SIG-M5 treated with dmso at 0.1 percent for 504 hours (cell line): Measurements from ENCODE around the gene FNDC8.
"Not testable (repeated sequence)": the region's sequence is repeated elsewhere in the genome, so short reads cannot be mapped to it uniquely, and the experiment has no call there.

ENCODE experiments used
- DNase-seq: peaks from one replicate; lab custom pipeline; 2025; ENCODE audit not compliant: unreplicated experiment; lab: John Stamatoyannopoulos, UW

The FNDC8 gene

DNA sequence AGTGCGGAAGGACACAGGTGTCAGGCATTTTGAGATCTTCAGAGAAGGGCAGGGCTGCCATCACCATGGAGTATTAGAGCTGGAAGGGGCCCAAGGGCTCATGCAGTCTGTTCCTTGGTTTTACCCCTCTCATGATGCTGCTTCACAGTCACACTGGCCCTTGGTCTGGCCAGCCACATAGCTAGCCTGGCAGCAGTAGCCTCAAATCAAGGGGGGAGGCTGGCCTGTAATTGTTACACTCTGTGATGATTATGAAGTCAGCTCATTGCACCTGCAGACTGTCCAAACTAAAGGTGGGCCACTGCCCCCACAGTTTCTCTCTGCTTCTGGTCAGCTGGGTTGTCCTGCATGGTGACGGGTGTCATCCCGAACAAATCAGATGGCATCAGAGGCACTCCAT lies at the start of gene FNDC8:
Gene FNDC8, plus strand, starts transcription at position 301 of the 400 bp plus-strand sequence. Its CDS starts 79 bp downstream, at position 380.
- DNase-seq = no peak

DNA sequence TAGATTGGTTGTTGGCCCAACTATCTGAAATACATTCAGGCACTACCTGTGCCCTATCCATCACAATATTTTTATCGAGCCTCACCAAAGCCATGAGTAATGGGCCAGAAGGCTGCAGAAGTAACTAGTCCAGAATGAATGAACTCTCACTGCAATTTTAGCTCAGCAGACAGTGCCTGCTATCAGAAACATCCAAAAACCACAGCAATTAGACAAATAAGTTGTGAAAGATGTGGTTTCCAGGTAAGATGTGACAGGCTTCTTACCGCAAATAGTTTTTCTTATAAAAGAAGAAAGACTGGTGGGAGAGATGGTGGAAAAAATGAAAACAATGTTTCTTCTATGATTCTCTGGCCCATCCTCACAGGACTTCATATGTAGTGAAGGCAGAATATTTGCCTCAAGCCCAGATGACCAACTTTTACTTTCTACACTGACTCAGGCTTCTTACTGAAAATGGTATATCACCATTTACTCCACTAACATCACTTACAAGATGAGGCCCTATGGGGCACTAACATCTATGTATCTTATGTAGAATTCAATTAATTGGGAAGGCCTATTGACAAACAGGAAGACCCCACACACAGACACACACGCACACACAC lies 48.1 kb upstream of the FNDC8 start:
- no peak for DNase-seq

DNA sequence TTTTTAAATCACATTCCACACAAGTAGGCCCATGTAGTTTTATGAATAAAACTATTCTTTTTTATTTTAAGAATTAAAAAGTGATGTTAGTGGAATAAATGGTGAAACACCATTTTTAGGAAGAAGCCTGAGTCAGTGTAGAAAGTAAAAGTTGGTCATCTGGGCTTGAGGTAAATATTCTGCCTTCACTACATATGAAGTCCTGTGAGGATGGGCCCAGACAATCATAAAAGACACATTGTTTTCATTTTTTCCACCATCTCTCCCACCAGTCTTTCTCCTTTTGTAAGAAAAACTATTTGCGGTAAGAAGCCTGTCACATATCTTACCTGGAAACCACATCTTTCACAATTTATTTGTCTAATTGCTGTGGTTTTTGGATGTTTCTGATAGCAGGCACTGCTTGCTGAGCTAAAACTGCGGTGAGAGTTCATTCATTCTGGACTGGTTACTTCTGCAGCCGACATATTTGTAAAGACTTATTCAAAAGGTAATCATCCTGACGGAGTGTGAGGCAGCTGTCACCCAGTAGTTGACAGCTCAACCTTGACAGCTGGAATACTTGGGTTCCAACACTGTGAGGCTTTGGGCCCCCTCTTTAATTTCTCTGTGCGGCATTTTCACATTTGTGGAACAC lies 47.3 kb upstream of the FNDC8 start:
- DNase-seq = no peak

DNA sequence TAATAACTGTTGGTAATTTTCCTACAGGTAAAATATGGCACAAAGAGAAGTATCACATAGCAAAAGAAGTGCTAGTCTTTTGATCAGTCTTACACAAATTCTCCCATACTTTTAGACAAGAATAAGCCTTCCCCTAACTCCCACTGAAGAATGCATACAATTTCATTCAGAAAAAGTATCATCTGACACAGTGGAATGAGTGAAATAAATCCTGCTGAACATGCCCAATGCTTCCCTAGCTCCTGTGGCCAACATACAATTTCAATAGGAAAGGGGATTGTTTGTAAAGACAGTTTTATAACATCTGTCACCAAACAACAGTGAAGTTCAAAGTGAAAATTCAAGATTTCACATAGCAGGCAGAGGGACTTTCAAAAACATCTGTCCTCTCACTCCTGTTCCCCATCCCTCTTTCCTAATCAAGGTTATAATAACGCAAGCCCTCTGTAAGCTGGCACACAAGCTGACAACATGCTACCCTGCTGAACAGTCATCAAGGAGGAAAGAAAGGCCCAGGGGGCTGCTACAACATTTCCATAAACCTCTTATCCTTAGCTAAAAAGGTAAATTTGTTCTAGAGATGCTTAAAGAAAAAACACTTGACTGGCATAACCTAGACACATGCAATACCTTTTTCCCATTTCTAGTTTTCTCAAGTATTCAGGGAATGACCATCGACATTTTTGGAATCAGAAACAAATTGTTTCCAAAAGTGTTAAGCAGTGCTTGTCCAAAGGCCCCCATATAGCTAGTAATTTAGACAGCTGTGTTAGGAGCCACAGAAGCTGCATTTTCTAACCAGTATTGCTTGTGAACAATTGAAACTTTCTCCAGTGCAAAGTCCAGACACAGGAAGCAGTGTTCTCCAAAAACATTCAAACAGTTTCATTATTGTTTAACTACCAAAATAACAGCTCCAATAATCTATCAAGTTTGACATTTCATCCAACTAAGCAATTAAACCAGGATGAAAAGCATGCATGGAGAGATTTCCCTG lies 46.4 kb upstream of the FNDC8 start:
- DNase-seq = no peak

DNA sequence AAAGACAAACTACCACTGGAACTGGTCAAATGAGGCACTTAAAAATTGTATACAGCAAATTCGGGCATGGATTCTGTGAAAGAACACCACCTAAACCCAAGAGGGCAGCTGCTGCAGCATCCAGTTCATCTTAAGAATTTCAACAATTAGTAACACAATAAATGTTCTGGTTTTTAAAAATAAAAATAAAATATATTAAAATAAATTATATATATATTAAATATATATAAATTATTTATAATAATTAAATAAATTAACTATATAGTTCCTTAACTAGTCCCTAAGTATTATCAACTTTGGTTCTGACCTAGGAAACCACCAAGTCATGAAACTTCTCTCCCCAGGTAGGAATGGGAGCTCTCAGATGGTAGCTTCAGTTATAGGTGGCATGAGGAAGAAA lies 44.5 kb upstream of the FNDC8 start:
- no peak for DNase-seq

DNA sequence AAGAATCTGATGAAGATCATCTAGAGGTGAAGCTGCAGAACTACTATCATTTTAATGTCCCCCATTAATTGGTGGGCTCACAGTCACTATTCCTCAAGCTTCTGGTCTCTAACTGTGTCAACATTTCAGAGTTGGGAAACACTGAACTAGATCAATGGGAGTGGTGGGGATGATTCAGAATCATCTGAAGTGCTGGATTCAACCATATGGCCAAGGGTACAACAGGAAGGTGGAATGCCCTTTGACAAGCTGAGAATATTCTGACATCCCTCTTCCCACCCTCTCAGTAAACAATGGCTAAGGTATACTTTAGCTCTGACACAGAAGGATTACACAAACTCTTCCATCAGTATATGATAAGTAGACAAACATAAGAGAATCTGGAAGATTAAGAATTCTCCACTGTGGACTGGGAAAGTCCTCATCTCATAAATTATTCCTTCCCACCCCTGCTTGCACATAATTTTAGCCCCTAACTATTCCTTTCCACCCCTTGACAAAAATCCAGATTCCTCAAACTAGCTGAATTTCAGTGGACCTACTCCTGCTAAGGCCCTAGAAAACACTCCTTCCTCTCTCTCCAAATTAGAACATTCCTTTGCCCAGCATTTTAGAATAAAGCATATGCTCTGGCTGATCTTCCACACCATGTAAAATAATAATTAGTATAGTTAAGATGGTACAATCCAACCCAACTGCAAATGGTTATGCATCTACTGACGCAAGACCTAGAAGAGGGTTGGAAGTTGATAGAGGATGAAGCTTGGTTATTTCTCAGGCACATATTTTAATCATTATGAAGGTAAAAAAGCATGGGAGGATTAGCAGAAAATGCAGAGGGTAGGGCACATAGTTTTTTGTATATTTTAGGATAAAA lies 41.6 kb upstream of the FNDC8 start:
- DNase-seq = no peak

DNA sequence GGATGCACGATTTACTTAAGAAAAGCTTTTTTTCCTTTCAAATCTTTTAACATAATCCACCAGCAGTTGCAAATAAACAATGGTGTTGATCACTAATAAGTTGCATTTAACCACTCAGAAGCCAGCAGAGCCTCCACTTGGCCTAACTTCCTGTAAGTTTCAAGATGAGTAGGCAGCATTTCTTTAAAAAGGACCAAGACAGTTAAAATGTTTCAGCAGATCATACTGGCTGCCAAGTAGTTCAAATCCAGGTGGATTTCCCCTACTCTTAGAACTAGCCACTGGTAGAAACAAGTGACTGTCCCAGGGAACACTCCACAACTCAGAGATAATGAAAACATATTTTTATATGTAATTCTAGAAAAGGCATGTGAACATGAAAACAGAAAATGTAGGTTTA lies 40.9 kb upstream of the FNDC8 start:
- no peak for DNase-seq

DNA sequence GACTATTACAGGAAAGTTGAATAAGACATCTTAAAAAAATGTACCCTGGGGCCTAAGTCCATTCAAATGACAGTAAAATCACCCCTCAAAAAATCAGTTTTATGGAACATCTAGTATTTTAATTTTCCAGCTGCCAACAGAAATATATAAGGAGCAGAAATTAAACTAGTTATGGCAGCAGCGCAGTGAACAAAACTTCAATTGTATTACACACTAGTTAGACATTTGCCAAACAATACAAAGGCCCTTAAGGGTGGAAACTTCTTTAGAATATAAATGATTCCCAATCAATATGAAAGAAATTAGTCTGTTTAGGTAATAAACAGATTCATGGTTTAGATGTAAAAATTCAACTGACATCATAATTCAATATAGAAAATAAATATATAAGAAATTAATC lies 39.8 kb upstream of the FNDC8 start:
- DNase-seq = no peak

DNA sequence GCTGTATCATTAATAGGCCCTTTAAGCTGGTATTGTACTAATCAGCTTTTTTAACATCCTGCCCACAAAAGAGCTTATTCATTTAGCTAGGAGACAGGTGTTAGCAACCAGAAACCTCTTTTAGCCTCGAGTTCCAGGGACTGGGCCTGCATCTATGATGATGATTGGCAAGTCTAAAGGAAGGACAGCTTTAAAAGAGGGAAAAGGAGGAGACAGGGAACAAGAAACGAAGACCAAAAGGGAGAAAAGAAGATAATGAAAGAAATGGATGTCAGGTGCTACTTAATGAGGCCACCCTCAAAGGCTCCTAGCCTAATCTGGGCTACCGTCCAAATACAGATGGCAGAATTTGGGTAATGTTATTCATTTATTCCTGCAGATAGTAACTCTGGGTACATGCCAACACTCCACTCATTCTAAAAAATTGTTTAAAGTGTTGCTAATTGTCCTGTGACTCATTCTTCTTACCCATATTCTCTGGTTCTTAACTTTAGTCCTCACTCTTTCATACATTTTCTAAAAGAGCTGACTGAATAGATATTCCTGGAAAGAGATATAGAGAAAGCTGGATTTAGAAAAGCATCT lies 39.2 kb upstream of the FNDC8 start:
- no peak for DNase-seq

DNA sequence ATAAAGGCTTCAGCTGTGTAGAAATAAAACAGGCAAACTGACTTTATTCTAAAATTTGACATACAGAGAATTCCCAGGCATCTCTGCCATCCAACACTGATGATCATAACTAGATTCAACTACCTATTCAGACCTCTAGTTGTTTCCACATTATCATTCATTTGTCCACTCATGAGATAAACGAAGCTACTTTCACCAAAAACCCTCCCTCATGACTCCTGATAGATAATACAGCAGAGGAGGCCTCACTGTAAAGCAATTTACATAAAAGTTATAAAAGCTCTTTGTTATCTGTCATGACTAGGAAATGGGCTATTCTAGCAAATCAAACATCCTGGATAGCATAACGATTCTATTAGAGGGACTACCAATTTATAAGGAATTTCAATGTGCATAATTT lies 38.3 kb upstream of the FNDC8 start:
- no peak for DNase-seq

DNA sequence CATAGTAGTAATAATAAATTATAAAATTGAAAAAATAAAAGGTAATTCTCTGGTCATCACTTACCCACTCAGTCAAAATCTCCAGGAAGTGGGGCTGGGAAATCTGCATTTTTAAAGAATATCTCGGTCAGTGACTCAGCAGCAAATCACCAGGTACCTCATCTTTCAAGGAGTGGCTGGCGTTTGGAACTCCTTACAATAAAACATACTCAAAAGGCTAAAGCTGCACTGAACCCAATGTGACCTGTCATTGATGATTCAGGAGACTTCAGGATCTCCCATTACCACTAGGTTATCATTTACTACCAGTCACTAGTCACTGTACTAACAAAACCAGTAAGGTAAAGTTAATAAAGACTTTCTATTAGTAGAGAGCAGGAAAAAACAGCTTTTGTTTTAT lies 36.4 kb upstream of the FNDC8 start:
- DNase-seq = no peak

DNA sequence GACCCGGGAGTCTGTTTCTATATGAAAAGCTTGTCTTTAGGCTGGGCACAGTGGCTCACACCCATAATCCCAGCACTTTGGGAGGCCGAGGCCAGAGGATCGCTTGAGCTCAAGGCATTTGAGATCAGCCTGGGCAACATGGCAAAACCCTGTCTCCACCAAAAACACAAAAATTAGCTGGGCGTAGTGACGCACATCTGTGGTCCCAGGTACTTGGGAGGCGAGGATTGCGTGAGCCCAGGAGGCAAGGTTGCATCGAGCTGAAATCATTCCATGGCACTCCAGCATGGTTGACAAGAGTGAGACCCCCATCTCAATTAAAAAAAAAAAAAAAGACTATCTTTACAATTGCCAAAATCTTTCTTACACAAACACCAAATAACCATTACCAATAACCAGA lies 35.3 kb upstream of the FNDC8 start:
- DNase-seq = no peak

DNA sequence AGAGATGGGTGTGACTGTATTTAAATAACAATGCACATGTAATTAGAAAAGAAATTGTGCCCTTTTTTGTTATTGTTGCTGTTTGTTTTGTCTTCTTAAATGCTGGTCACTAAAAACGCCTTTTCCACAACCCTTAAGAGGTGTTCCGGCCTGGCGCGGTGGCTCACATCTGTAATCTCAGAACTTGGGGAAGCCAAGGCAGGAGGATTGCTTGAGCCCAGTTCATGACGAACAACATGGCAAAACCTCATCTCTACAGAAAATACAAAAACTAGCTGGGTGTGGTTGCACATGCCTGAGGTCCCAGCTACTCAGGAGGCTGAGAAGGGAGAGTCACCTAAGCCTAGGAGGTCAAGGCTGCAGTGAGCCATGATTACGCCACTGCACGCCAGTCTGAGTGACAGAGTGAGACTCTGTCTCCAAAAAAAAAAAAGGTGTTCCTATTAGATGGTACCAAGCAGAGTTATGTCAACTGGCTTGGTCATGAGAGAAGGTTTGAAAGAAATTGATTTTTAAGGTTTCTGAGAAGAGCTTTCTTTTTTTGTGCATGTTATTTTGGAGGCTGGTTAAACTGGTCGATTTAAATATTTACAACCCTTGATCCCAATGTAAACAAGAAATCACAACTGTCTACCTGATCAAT lies 34.4 kb upstream of the FNDC8 start:
- DNase-seq = no peak

DNA sequence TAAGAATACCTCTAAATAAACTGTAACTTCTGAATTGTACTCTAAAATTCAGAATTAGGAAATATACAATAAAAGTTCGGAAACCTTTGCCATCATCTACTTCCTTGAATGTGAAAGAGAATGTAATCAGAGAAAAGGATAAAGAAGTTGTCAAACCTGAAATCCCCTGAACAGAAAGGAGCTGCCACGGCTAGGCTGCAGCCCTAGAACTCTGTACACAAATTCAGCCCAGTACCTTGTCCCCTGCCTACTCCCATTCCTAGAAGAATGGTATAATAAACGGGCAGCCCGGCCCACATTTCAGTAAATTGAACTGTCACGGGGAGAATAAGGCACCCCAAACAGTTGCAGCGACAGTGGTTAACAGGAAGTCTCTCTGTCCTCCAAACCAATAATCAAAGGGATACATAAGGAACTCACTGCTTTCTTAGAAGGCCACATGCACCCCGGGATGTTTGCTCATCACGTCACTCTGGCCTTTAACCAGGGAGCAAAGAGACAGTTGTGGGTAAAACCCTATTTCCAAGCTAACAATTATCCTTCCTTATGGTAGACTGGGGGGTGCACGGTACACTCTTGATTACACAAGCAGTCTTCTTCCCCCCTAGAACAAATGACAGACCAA lies 33.6 kb upstream of the FNDC8 start:
- DNase-seq = peak; percentile 39

DNA sequence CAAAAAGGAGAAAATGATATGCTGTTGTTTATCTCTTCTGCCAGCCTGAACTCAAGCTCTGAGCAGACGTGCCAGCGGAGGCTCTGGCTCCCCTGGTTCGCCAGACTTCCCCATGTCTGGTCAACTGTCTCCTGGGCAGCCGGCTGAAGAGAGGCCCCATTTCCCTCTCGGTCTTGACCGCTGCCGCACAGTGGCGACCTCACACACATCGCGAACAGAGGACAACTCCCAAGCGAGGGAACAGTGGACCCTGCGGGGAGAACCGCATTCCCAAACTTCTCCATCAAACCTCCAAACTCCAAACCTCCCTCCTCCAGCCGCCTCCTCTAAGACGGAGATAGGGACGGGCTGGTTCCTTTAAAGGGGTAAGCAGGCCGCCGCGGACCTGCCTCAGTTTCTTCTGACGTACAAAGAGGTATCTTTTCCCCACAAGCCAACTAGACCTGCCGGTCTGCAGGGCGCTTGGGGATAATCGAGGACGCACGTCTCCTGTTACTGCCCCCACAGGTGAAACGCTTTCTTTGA lies 33.0 kb upstream of the FNDC8 start:
- peak; percentile 15 for DNase-seq

DNA sequence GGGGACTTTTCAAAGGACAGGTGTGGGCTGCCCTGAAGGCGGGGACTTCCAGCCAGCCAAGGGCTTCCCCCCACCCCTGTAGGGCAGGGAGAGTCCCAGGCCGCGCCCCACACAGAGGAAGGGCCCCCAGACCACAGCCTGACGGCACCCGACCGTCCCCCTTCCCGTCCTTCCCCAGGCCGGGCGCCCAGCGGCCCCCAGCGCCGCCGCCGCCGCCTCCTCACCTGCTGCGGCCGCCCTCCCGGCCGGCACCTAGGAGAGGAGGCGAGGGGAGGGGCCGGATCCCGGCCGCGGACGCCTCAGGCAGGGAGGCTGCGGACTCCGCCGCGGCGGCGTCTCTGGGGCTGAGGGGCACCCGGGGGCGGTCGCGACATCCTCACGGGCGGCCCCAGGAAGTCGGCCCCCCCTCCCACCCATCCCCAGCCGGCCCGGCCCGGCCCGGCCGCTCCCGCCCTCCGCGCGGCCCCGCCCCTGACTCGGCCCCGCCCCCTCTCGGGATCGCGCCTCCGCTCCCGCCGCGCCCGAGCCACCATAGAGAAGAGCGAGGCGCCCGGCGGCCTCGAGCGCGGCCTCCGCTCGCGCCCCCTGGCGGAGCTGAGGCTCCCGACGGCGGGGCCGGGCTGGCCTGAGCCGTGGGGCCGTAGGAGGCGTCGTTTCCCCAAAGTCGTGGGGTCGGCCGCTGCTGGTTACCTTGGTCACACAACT lies 32.4 kb upstream of the FNDC8 start:
- DNase-seq = peak; percentile 73

DNA sequence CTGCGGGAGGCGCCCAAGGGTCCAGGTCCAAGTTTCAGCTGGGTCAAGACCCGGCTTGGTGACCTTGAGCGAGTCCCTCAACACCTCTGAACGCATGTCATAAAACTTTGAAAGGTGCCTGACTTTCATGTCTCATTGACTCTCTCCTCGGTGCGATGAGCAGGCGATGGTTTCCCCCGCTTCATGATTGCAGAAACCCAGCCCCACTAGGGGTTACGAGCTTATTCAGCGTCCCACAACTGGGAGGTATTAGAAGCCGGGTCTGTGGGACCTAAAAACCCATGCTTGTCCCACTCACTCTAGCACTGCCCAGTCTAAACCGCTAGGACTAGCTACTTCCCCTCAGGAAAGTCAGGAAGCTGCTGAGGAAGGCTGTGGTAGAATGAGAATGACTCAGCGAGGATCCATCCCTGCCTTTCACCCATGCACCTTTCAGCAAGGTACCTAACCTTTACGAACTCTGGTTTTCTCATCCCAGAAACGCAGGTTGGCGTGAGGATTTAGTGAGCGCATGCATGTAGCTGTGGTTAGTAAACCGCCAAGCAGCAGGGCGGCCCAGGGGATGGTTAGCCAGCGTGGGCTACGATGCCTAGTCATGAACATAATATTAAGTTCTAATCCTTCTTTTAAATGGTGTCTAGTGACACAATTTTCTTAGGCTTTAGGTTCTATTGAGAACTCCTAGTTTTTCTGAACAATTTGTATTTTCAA lies 31.7 kb upstream of the FNDC8 start:
- DNase-seq = peak; percentile 51

DNA sequence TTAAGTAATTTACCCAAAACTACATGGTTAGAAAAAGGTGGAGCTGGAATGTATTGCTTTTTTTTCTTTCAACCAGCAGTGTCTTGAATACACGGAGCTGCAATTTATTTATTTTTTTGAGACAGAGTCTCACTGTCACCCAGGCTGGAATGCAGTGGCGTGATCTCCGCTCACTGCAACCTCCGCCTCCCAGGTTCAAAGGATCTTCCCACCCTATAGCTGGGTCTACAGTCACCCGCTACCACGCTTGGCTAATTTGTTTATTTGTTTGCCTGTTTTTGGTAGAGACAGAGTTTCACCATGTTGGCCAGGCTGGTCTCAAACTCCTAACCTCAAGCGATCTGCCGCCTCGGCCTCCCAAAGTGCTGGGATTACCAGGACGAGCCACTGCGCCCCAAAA lies 30.7 kb upstream of the FNDC8 start:
- DNase-seq = not testable (repeated sequence)
